SK-N-SH (cell line): ENCODE results near the gene SPSB4.

ENCODE experiments used
- EP300 ChIP-seq, 2 experiments: IDR thresholded peaks; 2 replicates each; pipeline versions ENCODE4 v1.4.0 to v1.6.1; 2012; ENCODE audit warnings: borderline replicate concordance in 1 of 2, low read depth in 1 of 2, low read length in 1 of 2
- EZH2phosphoT487 ChIP-seq: fragments of 200-600 bp; sonication (generic); IDR thresholded peaks from 2 replicates; pipeline ENCODE4 v1.6.1; 2017; ENCODE audit warnings: low read depth, mixed run types, mild to moderate bottlenecking, antibody characterized with exemption, moderate library complexity, borderline replicate concordance
- FOSL2 ChIP-seq: IDR thresholded peaks from 2 replicates; pipeline ENCODE4 v1.4.0; 2012; ENCODE audit warnings: low read depth, mild to moderate bottlenecking, moderate library complexity, borderline replicate concordance
- FOXM1 ChIP-seq: IDR thresholded peaks from 2 replicates; pipeline ENCODE4 v1.4.0; 2012; ENCODE audit warnings: low read depth, mild to moderate bottlenecking
- JUND ChIP-seq: IDR thresholded peaks from 2 replicates; pipeline ENCODE4 v1.4.0; 2012
- POLR2AphosphoS5 ChIP-seq: IDR thresholded peaks from 2 replicates; pipeline ENCODE4 v1.6.1; 2012; ENCODE audit warnings: low read depth, low read length
- RCOR1 ChIP-seq: fragments of 150-350 bp; IDR thresholded peaks from 2 replicates; pipeline ENCODE4 v1.6.1; 2017; ENCODE audit warnings: antibody characterized with exemption, low read length
- REST ChIP-seq: IDR thresholded peaks from 2 replicates; pipeline ENCODE4 v1.6.1; 2012; ENCODE audit warnings: mild to moderate bottlenecking, low read depth, low read length, moderate library complexity
- RXRA ChIP-seq: IDR thresholded peaks from 2 replicates; pipeline ENCODE4 v1.4.0; 2012; ENCODE audit warnings: low read depth, mild to moderate bottlenecking, borderline replicate concordance
- SIN3A ChIP-seq: IDR thresholded peaks from 2 replicates; pipeline ENCODE4 v1.6.1; 2012; ENCODE audit warnings: low read depth, mild to moderate bottlenecking, low read length, moderate library complexity, borderline replicate concordance
- TAF1 ChIP-seq: IDR thresholded peaks from 2 replicates; pipeline ENCODE4 v1.6.1; 2012; ENCODE audit warnings: low read depth, mild to moderate bottlenecking, low read length, moderate library complexity, borderline replicate concordance
- YY1 ChIP-seq: IDR thresholded peaks from 2 replicates; pipeline ENCODE4 v1.4.0; 2012; ENCODE audit warnings: low read depth, mild to moderate bottlenecking
- TF ChIP-seq, protein P1 (sequence below): fragments of 200-600 bp; sonication (generic); IDR thresholded peaks from 2 replicates; pipeline ENCODE4 v1.6.1; 2017; ENCODE audit warnings: antibody characterized with exemption, mild to moderate bottlenecking, moderate library complexity
- TF ChIP-seq, protein P2 (sequence below): IDR thresholded peaks from 2 replicates; pipeline ENCODE4 v1.4.0; 2012; ENCODE audit warnings: low read depth, borderline replicate concordance

DNA sequence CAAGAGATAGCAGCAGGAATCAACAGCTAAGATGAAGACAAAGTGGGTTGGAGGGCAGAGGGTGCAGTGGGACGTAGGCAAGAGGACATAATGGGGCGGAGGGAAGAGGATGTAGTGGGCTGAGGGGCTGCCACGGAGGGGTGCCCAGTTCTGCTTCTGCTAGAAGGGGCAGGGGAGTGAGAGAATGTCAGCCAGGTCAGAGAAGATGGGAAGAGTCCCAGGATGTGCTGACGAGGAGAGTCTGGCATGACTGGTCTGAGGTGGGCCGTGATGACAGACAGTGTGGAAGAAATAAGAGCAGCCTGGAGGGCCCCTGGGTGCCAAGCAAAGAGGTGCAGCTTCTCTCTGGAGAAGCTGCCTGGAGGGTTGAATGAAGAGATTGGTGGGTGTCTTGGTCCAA lies 4.0 kb downstream of the SPSB4 start:
- TF ChIP-seq REST (no peak), YY1 (no peak), JUND (no peak), SIN3A (no peak), TAF1 (no peak), EP300 (IDR thresholded peaks at IDR 0.05; ENCODE audit: borderline replicate concordance in 1 of 2, low read depth in 1 of 2, low read length in 1 of 2) (no peak), EZH2phosphoT487 (no peak), FOSL2 (no peak), POLR2AphosphoS5 (no peak), RXRA (no peak), RCOR1 (no peak), FOXM1 (no peak)
- TF ChIP-seq, protein P1, sequence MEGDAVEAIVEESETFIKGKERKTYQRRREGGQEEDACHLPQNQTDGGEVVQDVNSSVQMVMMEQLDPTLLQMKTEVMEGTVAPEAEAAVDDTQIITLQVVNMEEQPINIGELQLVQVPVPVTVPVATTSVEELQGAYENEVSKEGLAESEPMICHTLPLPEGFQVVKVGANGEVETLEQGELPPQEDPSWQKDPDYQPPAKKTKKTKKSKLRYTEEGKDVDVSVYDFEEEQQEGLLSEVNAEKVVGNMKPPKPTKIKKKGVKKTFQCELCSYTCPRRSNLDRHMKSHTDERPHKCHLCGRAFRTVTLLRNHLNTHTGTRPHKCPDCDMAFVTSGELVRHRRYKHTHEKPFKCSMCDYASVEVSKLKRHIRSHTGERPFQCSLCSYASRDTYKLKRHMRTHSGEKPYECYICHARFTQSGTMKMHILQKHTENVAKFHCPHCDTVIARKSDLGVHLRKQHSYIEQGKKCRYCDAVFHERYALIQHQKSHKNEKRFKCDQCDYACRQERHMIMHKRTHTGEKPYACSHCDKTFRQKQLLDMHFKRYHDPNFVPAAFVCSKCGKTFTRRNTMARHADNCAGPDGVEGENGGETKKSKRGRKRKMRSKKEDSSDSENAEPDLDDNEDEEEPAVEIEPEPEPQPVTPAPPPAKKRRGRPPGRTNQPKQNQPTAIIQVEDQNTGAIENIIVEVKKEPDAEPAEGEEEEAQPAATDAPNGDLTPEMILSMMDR, result no peak
- TF ChIP-seq, protein P2, sequence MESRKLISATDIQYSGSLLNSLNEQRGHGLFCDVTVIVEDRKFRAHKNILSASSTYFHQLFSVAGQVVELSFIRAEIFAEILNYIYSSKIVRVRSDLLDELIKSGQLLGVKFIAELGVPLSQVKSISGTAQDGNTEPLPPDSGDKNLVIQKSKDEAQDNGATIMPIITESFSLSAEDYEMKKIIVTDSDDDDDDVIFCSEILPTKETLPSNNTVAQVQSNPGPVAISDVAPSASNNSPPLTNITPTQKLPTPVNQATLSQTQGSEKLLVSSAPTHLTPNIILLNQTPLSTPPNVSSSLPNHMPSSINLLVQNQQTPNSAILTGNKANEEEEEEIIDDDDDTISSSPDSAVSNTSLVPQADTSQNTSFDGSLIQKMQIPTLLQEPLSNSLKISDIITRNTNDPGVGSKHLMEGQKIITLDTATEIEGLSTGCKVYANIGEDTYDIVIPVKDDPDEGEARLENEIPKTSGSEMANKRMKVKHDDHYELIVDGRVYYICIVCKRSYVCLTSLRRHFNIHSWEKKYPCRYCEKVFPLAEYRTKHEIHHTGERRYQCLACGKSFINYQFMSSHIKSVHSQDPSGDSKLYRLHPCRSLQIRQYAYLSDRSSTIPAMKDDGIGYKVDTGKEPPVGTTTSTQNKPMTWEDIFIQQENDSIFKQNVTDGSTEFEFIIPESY, result no peak
